SK-N-SH treated with all-trans-retinoic acid at 6 μM for 48 hours (cell line): ENCODE data around the gene ST6GAL2.

ENCODE experiments used
- ATAC-seq: fragments of 200-7000 bp; cut with Tn5 transposase; 3 replicates; pipeline ENCODE4 v1.9.1; 2020; ENCODE audit warnings: mild to moderate bottlenecking, moderate library complexity
- ARNTL ChIP-seq: fragments of 450-650 bp; formaldehyde crosslinking; IDR thresholded peaks from 2 replicates; pipeline ENCODE4 v1.5.0; 2020; ENCODE audit warnings: low read depth, mild to moderate bottlenecking, moderate library complexity, borderline replicate concordance
- BACH2 ChIP-seq: fragments of 250-450 bp; sonication (Bioruptor Pico); IDR thresholded peaks from 2 replicates; pipeline ENCODE4 v1.9.0; 2021; ENCODE audit warnings: mild to moderate bottlenecking, borderline replicate concordance
- CSDC2 ChIP-seq: fragments of 250-450 bp; sonication (Bioruptor Pico); IDR thresholded peaks from 2 replicates; pipeline ENCODE4 v1.5.0; 2020; ENCODE audit warnings: mild to moderate bottlenecking, moderate library complexity
- ESRRG ChIP-seq: fragments of 250-450 bp; sonication (Bioruptor Pico); IDR thresholded peaks from 2 replicates; pipeline ENCODE4 v1.6.1; 2021; ENCODE audit warnings: mild to moderate bottlenecking
- GLIS3 ChIP-seq: fragments of 250-450 bp; sonication (Bioruptor Pico); IDR thresholded peaks from 2 replicates; pipeline ENCODE4 v1.5.0; 2020; ENCODE audit warnings: mild to moderate bottlenecking, moderate library complexity
- ISL1 ChIP-seq: fragments of 250-450 bp; sonication (Bioruptor Pico); IDR thresholded peaks from 2 replicates; pipeline ENCODE4 v2.1.2; 2022; ENCODE audit warnings: mild to moderate bottlenecking, moderate library complexity
- PPARA ChIP-seq: fragments of 250-450 bp; sonication (Bioruptor Pico); IDR thresholded peaks from 2 replicates; pipeline ENCODE4 v1.5.0; 2020; ENCODE audit warnings: mild to moderate bottlenecking, borderline replicate concordance
- RARB ChIP-seq: fragments of 250-450 bp; sonication (Bioruptor Pico); IDR thresholded peaks from 2 replicates; pipeline ENCODE4 v1.8.0; 2021; ENCODE audit warnings: mild to moderate bottlenecking, moderate library complexity
- SNAI2 ChIP-seq: fragments of 250-450 bp; sonication (Bioruptor Pico); IDR thresholded peaks from 2 replicates; pipeline ENCODE4 v1.5.0; 2020; ENCODE audit warnings: mild to moderate bottlenecking, moderate library complexity
- TCF4 ChIP-seq: fragments of 250-450 bp; sonication (Bioruptor Pico); IDR thresholded peaks from 2 replicates; pipeline ENCODE4 v1.8.0; 2021; ENCODE audit warnings: mild to moderate bottlenecking, moderate library complexity, borderline replicate concordance
- TOX ChIP-seq: fragments of 250-450 bp; sonication (Bioruptor Pico); IDR thresholded peaks from 2 replicates; pipeline ENCODE4 v1.8.0; 2021; ENCODE audit warnings: mild to moderate bottlenecking, moderate library complexity, borderline replicate concordance
- ZC3H10 ChIP-seq: fragments of 250-450 bp; sonication (Bioruptor Pico); IDR thresholded peaks from 2 replicates; pipeline ENCODE4 v1.5.1; 2021; ENCODE audit warnings: mild to moderate bottlenecking, moderate library complexity
- ZFP3 ChIP-seq: fragments of 250-450 bp; sonication (Bioruptor Pico); IDR thresholded peaks from 2 replicates; pipeline ENCODE4 v1.5.0; 2020; ENCODE audit warnings: mild to moderate bottlenecking, moderate library complexity
- ZFP30 ChIP-seq: fragments of 450-650 bp; formaldehyde crosslinking; IDR thresholded peaks from 2 replicates; pipeline ENCODE4 v1.5.0; 2022; ENCODE audit warnings: mild to moderate bottlenecking, moderate library complexity
- ZNF565 ChIP-seq: fragments of 450-650 bp; formaldehyde crosslinking; conservative IDR thresholded peaks from 2 replicates; pipeline ENCODE4 v1.5.0; 2020; ENCODE audit warnings: low read depth, mild to moderate bottlenecking, moderate library complexity
- TF ChIP-seq, protein P1 (sequence below): fragments of 250-450 bp; sonication (Bioruptor Pico); IDR thresholded peaks from 2 replicates; pipeline ENCODE4 v1.5.0; 2020; ENCODE audit warnings: mild to moderate bottlenecking, moderate library complexity
- TF ChIP-seq, protein P2 (sequence below): fragments of 250-450 bp; sonication (Bioruptor Pico); IDR thresholded peaks from 2 replicates; pipeline ENCODE4 v1.5.1; 2021; ENCODE audit warnings: mild to moderate bottlenecking, moderate library complexity
- TF ChIP-seq, protein P3 (sequence below): fragments of 250-450 bp; sonication (Bioruptor Pico); IDR thresholded peaks from 2 replicates; pipeline ENCODE4 v1.5.1; 2020; ENCODE audit warnings: low read depth, mild to moderate bottlenecking, moderate library complexity
- TF ChIP-seq, protein P4 (sequence below): fragments of 250-450 bp; sonication (Bioruptor Pico); IDR thresholded peaks from 2 replicates; pipeline ENCODE4 v1.8.0; 2020; ENCODE audit warnings: mild to moderate bottlenecking, moderate library complexity, borderline replicate concordance
- TF ChIP-seq, protein P5 (sequence below): fragments of 250-450 bp; sonication (Bioruptor Pico); IDR thresholded peaks from 2 replicates; pipeline ENCODE4 v1.8.0; 2021; ENCODE audit warnings: low read depth, mild to moderate bottlenecking, moderate library complexity, borderline replicate concordance

Gene ST6GAL2

DNA sequence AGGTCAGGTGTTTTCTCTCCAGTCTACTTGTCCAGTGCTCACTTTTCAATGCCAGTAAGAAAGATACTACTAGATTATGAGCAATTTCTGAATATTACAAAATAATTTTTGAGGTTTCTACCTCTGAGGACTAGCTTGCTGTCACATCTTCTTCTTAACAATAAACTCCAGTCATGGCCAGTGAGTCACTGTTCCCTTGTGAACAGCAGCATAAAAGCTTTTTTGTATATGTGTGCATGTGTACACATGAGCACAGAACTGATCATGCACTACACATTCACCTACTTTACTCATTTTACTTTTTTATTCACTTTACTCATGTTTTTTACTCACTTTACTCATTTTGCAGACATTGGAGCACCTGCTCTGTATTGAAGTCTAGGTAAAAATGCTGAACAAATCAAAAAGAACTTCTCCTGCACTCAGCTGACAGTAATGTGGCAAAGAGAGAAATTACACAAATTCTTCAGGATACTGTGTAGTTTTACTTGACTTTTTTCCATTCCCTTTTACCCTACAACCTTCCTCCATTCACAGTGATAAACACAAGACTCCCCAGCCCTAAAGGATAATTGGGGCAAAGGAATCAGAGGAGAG, 28.0 kb downstream of the ST6GAL2 start:
- ATAC-seq = no peak

DNA sequence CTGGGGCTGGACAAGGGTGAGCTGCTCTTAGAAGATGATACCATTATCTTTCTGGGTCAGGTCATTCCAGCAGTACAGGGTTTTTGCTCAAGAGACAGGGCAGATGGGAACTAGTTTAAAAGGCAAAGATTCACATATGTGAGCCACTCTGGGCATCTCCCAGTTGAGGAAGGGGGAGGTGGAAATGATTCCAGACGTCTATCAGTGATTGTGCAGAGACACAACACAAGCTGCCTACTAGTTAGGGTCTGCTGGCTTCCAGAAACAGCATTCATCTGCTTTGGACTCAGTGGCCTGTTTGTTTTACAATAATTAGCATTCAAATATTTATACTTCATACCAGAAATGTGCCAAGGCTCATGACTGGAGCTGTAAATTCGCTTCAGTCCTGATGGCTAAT, 32.3 kb downstream of the ST6GAL2 start:
- no peak for ATAC-seq
- no peak for TF ChIP-seq GLIS3
- no peak for TF ChIP-seq PPARA (CRISPR knock-in tag)
- no peak for TF ChIP-seq ESRRG (CRISPR knock-in tag)
- TF ChIP-seq, protein P1, sequence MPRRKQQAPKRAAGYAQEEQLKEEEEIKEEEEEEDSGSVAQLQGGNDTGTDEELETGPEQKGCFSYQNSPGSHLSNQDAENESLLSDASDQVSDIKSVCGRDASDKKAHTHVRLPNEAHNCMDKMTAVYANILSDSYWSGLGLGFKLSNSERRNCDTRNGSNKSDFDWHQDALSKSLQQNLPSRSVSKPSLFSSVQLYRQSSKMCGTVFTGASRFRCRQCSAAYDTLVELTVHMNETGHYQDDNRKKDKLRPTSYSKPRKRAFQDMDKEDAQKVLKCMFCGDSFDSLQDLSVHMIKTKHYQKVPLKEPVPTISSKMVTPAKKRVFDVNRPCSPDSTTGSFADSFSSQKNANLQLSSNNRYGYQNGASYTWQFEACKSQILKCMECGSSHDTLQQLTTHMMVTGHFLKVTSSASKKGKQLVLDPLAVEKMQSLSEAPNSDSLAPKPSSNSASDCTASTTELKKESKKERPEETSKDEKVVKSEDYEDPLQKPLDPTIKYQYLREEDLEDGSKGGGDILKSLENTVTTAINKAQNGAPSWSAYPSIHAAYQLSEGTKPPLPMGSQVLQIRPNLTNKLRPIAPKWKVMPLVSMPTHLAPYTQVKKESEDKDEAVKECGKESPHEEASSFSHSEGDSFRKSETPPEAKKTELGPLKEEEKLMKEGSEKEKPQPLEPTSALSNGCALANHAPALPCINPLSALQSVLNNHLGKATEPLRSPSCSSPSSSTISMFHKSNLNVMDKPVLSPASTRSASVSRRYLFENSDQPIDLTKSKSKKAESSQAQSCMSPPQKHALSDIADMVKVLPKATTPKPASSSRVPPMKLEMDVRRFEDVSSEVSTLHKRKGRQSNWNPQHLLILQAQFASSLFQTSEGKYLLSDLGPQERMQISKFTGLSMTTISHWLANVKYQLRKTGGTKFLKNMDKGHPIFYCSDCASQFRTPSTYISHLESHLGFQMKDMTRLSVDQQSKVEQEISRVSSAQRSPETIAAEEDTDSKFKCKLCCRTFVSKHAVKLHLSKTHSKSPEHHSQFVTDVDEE (CRISPR knock-in tag) = no peak
- TF ChIP-seq TCF4 = no peak
- TF ChIP-seq ARNTL = no peak
- TF ChIP-seq ISL1 (CRISPR knock-in tag) = no peak
- TF ChIP-seq, protein P2, sequence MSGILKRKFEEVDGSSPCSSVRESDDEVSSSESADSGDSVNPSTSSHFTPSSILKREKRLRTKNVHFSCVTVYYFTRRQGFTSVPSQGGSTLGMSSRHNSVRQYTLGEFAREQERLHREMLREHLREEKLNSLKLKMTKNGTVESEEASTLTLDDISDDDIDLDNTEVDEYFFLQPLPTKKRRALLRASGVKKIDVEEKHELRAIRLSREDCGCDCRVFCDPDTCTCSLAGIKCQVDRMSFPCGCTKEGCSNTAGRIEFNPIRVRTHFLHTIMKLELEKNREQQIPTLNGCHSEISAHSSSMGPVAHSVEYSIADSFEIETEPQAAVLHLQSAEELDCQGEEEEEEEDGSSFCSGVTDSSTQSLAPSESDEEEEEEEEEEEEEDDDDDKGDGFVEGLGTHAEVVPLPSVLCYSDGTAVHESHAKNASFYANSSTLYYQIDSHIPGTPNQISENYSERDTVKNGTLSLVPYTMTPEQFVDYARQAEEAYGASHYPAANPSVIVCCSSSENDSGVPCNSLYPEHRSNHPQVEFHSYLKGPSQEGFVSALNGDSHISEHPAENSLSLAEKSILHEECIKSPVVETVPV (CRISPR knock-in tag) = no peak
- TF ChIP-seq ZFP3 = no peak
- TF ChIP-seq TOX (CRISPR knock-in tag) = no peak
- TF ChIP-seq ZNF565 = no peak
- no peak for TF ChIP-seq SNAI2
- TF ChIP-seq CSDC2 (CRISPR knock-in tag) = no peak
- TF ChIP-seq, protein P3, sequence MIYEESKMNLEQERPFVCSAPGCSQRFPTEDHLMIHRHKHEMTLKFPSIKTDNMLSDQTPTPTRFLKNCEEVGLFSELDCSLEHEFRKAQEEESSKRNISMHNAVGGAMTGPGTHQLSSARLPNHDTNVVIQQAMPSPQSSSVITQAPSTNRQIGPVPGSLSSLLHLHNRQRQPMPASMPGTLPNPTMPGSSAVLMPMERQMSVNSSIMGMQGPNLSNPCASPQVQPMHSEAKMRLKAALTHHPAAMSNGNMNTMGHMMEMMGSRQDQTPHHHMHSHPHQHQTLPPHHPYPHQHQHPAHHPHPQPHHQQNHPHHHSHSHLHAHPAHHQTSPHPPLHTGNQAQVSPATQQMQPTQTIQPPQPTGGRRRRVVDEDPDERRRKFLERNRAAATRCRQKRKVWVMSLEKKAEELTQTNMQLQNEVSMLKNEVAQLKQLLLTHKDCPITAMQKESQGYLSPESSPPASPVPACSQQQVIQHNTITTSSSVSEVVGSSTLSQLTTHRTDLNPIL = no peak
- TF ChIP-seq ZFP30 (CRISPR knock-in tag) = no peak
- no peak for TF ChIP-seq ZC3H10 (CRISPR knock-in tag)
- TF ChIP-seq BACH2 (CRISPR knock-in tag) = no peak
- no peak for TF ChIP-seq RARB (CRISPR knock-in tag)
- TF ChIP-seq, protein P4, sequence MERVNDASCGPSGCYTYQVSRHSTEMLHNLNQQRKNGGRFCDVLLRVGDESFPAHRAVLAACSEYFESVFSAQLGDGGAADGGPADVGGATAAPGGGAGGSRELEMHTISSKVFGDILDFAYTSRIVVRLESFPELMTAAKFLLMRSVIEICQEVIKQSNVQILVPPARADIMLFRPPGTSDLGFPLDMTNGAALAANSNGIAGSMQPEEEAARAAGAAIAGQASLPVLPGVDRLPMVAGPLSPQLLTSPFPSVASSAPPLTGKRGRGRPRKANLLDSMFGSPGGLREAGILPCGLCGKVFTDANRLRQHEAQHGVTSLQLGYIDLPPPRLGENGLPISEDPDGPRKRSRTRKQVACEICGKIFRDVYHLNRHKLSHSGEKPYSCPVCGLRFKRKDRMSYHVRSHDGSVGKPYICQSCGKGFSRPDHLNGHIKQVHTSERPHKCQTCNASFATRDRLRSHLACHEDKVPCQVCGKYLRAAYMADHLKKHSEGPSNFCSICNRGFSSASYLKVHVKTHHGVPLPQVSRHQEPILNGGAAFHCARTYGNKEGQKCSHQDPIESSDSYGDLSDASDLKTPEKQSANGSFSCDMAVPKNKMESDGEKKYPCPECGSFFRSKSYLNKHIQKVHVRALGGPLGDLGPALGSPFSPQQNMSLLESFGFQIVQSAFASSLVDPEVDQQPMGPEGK = no peak
- TF ChIP-seq, protein P5, sequence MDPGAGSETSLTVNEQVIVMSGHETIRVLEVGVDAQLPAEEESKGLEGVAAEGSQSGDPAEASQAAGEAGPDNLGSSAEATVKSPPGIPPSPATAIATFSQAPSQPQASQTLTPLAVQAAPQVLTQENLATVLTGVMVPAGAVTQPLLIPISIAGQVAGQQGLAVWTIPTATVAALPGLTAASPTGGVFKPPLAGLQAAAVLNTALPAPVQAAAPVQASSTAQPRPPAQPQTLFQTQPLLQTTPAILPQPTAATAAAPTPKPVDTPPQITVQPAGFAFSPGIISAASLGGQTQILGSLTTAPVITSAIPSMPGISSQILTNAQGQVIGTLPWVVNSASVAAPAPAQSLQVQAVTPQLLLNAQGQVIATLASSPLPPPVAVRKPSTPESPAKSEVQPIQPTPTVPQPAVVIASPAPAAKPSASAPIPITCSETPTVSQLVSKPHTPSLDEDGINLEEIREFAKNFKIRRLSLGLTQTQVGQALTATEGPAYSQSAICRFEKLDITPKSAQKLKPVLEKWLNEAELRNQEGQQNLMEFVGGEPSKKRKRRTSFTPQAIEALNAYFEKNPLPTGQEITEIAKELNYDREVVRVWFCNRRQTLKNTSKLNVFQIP (CRISPR knock-in tag) = no peak

More for the DNA sequence above, 28.0 kb downstream of the ST6GAL2 start:
- TF ChIP-seq SNAI2 = no peak
- TF ChIP-seq, protein P1 (CRISPR knock-in tag) = no peak
- no peak for TF ChIP-seq ZFP3
- no peak for TF ChIP-seq ZFP30 (CRISPR knock-in tag)
- TF ChIP-seq, protein P5 (CRISPR knock-in tag) = no peak
- TF ChIP-seq, all 23 proteins: peak for 0
